Endothelial cell of umbilical vein (primary cell): Measurements from ENCODE around the gene SCAMP4. TPM values are rescaled to one million over a fixed set of nuclear protein-coding genes. Genes with fewer than 3 reads are reported as not detected.

Experiments
- BruUV-seq: library from RNA; stranded (reverse); fragments of 400-500 nt; replicated peaks from 2 replicates; lab custom pipeline; 2021; lab: Mats Ljungman, UMichigan
- CTCF ChIA-PET: fragments of 300-600, 350-600 bp; sonication (Branson Sonifier 250); formaldehyde crosslinking; loops from one replicate; lab custom pipeline; 2021; ENCODE audit warnings: antibody characterized with exemption, inconsistent platforms; lab: Charles Lee
- POLR2A ChIA-PET: fragments of 300-600, 350-600 bp; sonication (Branson Sonifier 250); formaldehyde crosslinking; loops from one replicate; lab custom pipeline; 2021; ENCODE audit warnings: antibody characterized with exemption, inconsistent platforms; lab: Charles Lee
- DNase-seq: peaks from one replicate; pipeline ENCODE4 v3.0.0-alpha.2; 2011; ENCODE audit warnings: low read depth, low spot score
- FAIRE-seq: peaks from 2 replicates; lab custom pipeline; 2011; peaks lifted over from hg19 to GRCh38; lab: Jason Lieb, UNC
- H2AFZ ChIP-seq: 2 replicates; pipeline ENCODE4 v1.6.0; 2012; ENCODE audit warnings: low read depth, low read length, control low read depth, inconsistent platforms
- H3K27ac ChIP-seq: 2 replicates; pipeline ENCODE4 v1.5.1; 2011; ENCODE audit warnings: low read depth, mild to moderate bottlenecking, control low read depth, low read length, moderate library complexity; ENCODE audit not compliant: insufficient read depth
- H3K27me3 ChIP-seq, 2 experiments: 2 replicates each; pipeline versions ENCODE4 v1.6.0 to v1.6.1; 2011; ENCODE audit warnings: low read length in 2 of 2, mixed read lengths in 1 of 2; ENCODE audit not compliant: control insufficient read depth in 2 of 2, insufficient read depth in 2 of 2
- H3K36me3 ChIP-seq, 2 experiments: 2 replicates in 1 of 2; 3 replicates in 1 of 2; pipeline ENCODE4 v1.5.1; 2011; ENCODE audit warnings: low read length in 2 of 2, mild to moderate bottlenecking in 1 of 2, moderate library complexity in 1 of 2; ENCODE audit not compliant: control insufficient read depth in 2 of 2, insufficient read depth in 2 of 2; ENCODE audit errors: extremely low read depth in 1 of 2
- H3K4me1 ChIP-seq: 3 replicates; pipeline ENCODE4 v1.5.1; 2011; ENCODE audit warnings: mild to moderate bottlenecking, low read length; ENCODE audit not compliant: control insufficient read depth, insufficient read depth; ENCODE audit errors: extremely low read depth
- H3K4me2 ChIP-seq: 2 replicates; pipeline ENCODE4 v1.6.1; 2011; ENCODE audit warnings: low read length, control low read depth, mixed read lengths; ENCODE audit not compliant: insufficient read depth
- H3K4me3 ChIP-seq, 3 experiments: fragments of 200-600 bp in 1 of 3; sonication (generic), shearing (Covaris generic) in 1 of 3; replicated peaks in 1 of 3; 2 replicates each; pipeline ENCODE4 v1.5.1; 2011 to 2016; ENCODE audit warnings: control low read depth in 3 of 3, low read length in 3 of 3, mild to moderate bottlenecking in 2 of 3, inconsistent platforms in 1 of 3, low read depth in 1 of 3, moderate library complexity in 1 of 3; ENCODE audit not compliant: insufficient read depth in 1 of 3
- H3K79me2 ChIP-seq: 2 replicates; pipeline ENCODE4 v1.6.0; 2012; ENCODE audit warnings: low read length, inconsistent platforms; ENCODE audit not compliant: control insufficient read depth, insufficient read depth
- H3K9ac ChIP-seq: replicated peaks from 2 replicates; pipeline ENCODE3; 2011; ENCODE audit warnings: low read length, control low read depth; ENCODE audit not compliant: insufficient read depth; ENCODE audit errors: extremely low read depth
- H3K9me1 ChIP-seq: replicated peaks from 3 replicates; pipeline ENCODE4 v1.6.0; 2011; ENCODE audit warnings: mild to moderate bottlenecking, low read length; ENCODE audit not compliant: control insufficient read depth, insufficient read depth; ENCODE audit errors: extremely low read depth
- H3K9me3 ChIP-seq: replicated peaks from 2 replicates; pipeline ENCODE4 v1.5.1; 2012; ENCODE audit warnings: low read length, inconsistent platforms; ENCODE audit not compliant: control insufficient read depth, insufficient read depth
- H4K20me1 ChIP-seq: replicated peaks from 2 replicates; pipeline ENCODE3; 2011; ENCODE audit warnings: mild to moderate bottlenecking, low read length; ENCODE audit not compliant: control insufficient read depth, insufficient read depth; ENCODE audit errors: extremely low read depth
- CTCF ChIP-seq, 2 donors: IDR thresholded peaks; 1 replicate in 1 of 2; 2 replicates in 1 of 2; pipeline ENCODE4 v1.5.1; 2011; ENCODE audit warnings: low read length in 2 of 2, mild to moderate bottlenecking in 2 of 2, moderate library complexity in 2 of 2, control low read depth in 1 of 2, inconsistent platforms in 1 of 2, low read depth in 1 of 2; ENCODE audit not compliant: insufficient read depth in 1 of 2; ENCODE audit errors: extremely low read depth in 1 of 2
- EZH2 ChIP-seq: IDR thresholded peaks from 2 replicates; pipeline ENCODE4 v1.6.1; 2012; ENCODE audit warnings: borderline replicate concordance, low read depth, mild to moderate bottlenecking, moderate library complexity, low read length, inconsistent platforms; ENCODE audit not compliant: severe bottlenecking
- FOS ChIP-seq: IDR thresholded peaks from 2 replicates; pipeline ENCODE4 v1.6.1; 2011; ENCODE audit warnings: mild to moderate bottlenecking, low read length, moderate library complexity, borderline replicate concordance; ENCODE audit not compliant: insufficient read depth
- GATA2 ChIP-seq: IDR thresholded peaks from 2 replicates; pipeline ENCODE4 v1.7.0; 2011; ENCODE audit warnings: low read depth, mild to moderate bottlenecking, moderate library complexity, mixed read lengths, low read length; ENCODE audit not compliant: insufficient read length, insufficient read depth
- JUN ChIP-seq: IDR thresholded peaks from 2 replicates; pipeline ENCODE4 v1.6.1; 2011; ENCODE audit warnings: borderline replicate concordance, low read depth; ENCODE audit not compliant: insufficient read length, insufficient read depth
- MAX ChIP-seq: IDR thresholded peaks from 2 replicates; pipeline ENCODE4 v1.6.1; 2011; ENCODE audit not compliant: insufficient read depth, insufficient read length
- MYC ChIP-seq: IDR thresholded peaks from one replicate; pipeline ENCODE4 v1.6.1; 2011; ENCODE audit warnings: mild to moderate bottlenecking, low read depth, low read length
- POLR2A ChIP-seq: IDR thresholded peaks from 2 replicates; pipeline ENCODE4 v1.6.1; 2012; ENCODE audit warnings: low read depth, mild to moderate bottlenecking, control low read depth, low read length
- POLR2AphosphoS5 ChIP-seq: IDR thresholded peaks from 2 replicates; pipeline ENCODE4 v1.6.1; 2012; ENCODE audit warnings: low read depth, mild to moderate bottlenecking, control low read depth, low read length, moderate library complexity; ENCODE audit not compliant: insufficient read depth
- dilution Hi-C: fragments of 300-500 bp; cut with MboI; formaldehyde crosslinking; loops from one replicate; pipeline ENCODE4 v1.15.0; 2019; ENCODE audit warnings: low sequenced_read_pairs; ENCODE audit not compliant: extremely low pct_ligation_motif_present
- intact Hi-C: fragments of 100-400 bp; cut with micrococcal nuclease; formaldehyde crosslinking; loops from one replicate; pipeline ENCODE4 v1.10.0; 2022
- polyA plus RNA-seq, 4 experiments: library from polyadenylated mRNA; depleted of rRNA in 3 of 4; stranded (reverse) in 3 of 4; unstranded in 1 of 4; fragments of >200 nt; gene quantifications; 2 replicates each; pipeline versions ENCODE4 v1.2.1 to v1.2.3, GENCODE V29; 2011 to 2012; ENCODE audit warnings: missing spikeins in 1 of 4
- total RNA-seq: library from RNA; stranded (reverse); gene quantifications from 2 replicates; pipeline ENCODE4 v1.2.3, GENCODE V29; 2021

SCAMP4 gene
- total and polyA plus RNA-seq, 2 donors (not counting 3 experiments of a cell fraction or from before 2014, with no cell fraction given), result 24.4 to 68.2 TPM

GRCh38 chr19:1920644-1921043 lies 15.4 kb downstream of the SCAMP4 start:
- Histone ChIP-seq H3K27me3 (no peaks in the 10 kb centered on the region), H3K9me3 (no peaks in the 10 kb centered on the region), H3K9ac (no peak overlapping the region), H3K9me1 (no peaks in the 10 kb centered on the region), H3K4me3 (no peak overlapping the region), H3K36me3 (peaks cover 5 to 32% of the 10 kb centered on the region in 2 experiments), H3K4me2 (no peak overlapping the region), H3K4me1 (no peaks in the 10 kb centered on the region), H2AFZ (no peak overlapping the region), H4K20me1 (no peaks in the 10 kb centered on the region), H3K79me2 (no peaks in the 10 kb centered on the region), H3K27ac (no peak overlapping the region)
- no TSS peak for BruUV-seq
- TF ChIP-seq FOS, result no peak
- no peak for TF ChIP-seq POLR2A
- no peak for TF ChIP-seq CTCF (IDR thresholded peaks at IDR 0.05; ENCODE audit: extremely low read depth in 1 of 2, insufficient read depth in 1 of 2, low read depth in 1 of 2, low read length in 2 of 2)
- no peak for TF ChIP-seq MYC
- TF ChIP-seq MAX, result no peak
- TF ChIP-seq JUN, result no peak
- TF ChIP-seq GATA2, result no peak
- no peak for TF ChIP-seq POLR2AphosphoS5
- TF ChIP-seq EZH2, result no peak
- CTCF ChIA-PET, result interaction anchor here (0.6 to 1.5 kb wide), 5 partner anchors 8 to 160 kb away, joined by 3 to 5 read pairs (median 4); no protein-coding TSS in a partner anchor
- DNase-seq (no peak), FAIRE-seq (no peak)
- dilution Hi-C loops, result no loop called here
- intact Hi-C loops, result no loop called here
- POLR2A ChIA-PET, result no interaction called here
